Caki2 (cell line): ENCODE measurements around the gene AGBL1. TPM values are rescaled to one million over a fixed set of nuclear protein-coding genes. Genes with fewer than 3 reads are reported as not detected.
"Not testable (repeated sequence)": the region's sequence is repeated elsewhere in the genome, so short reads cannot be mapped to it uniquely, and the experiment has no call there.

Experiments
- DNase-seq: peaks from one replicate; pipeline ENCODE4 v3.0.0-alpha.2; 2015; ENCODE audit warnings: low read depth
- in situ Hi-C: cut with HindIII; loops from 2 replicates; pipeline ENCODE4 v1.10.0; 2016; ENCODE audit warnings: low sequenced_read_pairs, low pct_unique_long_range_greater_than_20kb, mixed read lengths
- total RNA-seq: library from RNA; depleted of rRNA; stranded (reverse); fragments of >200 nt; shearing (Covaris generic); gene quantifications from 2 replicates; pipeline ENCODE4 v1.2.3, GENCODE V29; 2014; ENCODE audit warnings: low replicate concordance

The AGBL1 gene
- total RNA-seq, 1 experiment from 2014 or later, result not detected

- in situ Hi-C loops, result no loop called here
- DNase-seq, result no peak
Observed at GRCh38 chr15:86935841-86936240, 856.2 kb downstream of the AGBL1 start.

GRCh38 chr15:86942285-86942684, 862.6 kb downstream of the AGBL1 start:
- in situ Hi-C loops, result no loop called here
- DNase-seq, result no peak

GRCh38 chr15:86948719-86949118, 869.0 kb downstream of the AGBL1 start:
- no peak for DNase-seq
- in situ Hi-C loops, result no loop called here

- in situ Hi-C loops, result no loop called here
- no peak for DNase-seq
Observed at GRCh38 chr15:86959254-86959653, 879.6 kb downstream of the AGBL1 start.

GRCh38 chr15:86961669-86962068, 882.0 kb downstream of the AGBL1 start:
- in situ Hi-C loops, result no loop called here
- DNase-seq, result no peak

- in situ Hi-C loops, result no loop called here
- no peak for DNase-seq
Observed at GRCh38 chr15:86964271-86964670, 884.6 kb downstream of the AGBL1 start.

GRCh38 chr15:86968244-86968643, 888.6 kb downstream of the AGBL1 start:
- in situ Hi-C loops, result no loop called here

GRCh38 chr15:86969364-86969763, 889.7 kb downstream of the AGBL1 start:
- in situ Hi-C loops, result no loop called here
- DNase-seq, result no peak

More at GRCh38 chr15:86968244-86968643, 888.6 kb downstream of the AGBL1 start:
- no peak for DNase-seq

GRCh38 chr15:86973284-86973844, 893.7 kb downstream of the AGBL1 start:
- in situ Hi-C loops, result no loop called here
- DNase-seq, result no peak

- in situ Hi-C loops, result no loop called here
- no peak for DNase-seq
Observed at GRCh38 chr15:86988033-86988432, 908.4 kb downstream of the AGBL1 start.

- in situ Hi-C loops, result no loop called here
- no peak for DNase-seq
Observed at GRCh38 chr15:87021751-87022150, 942.1 kb downstream of the AGBL1 start.

- in situ Hi-C loops, result no loop called here
- DNase-seq, result no peak
Observed at GRCh38 chr15:87031540-87032230, 952.0 kb downstream of the AGBL1 start.

GRCh38 chr15:87032295-87032694, 952.6 kb downstream of the AGBL1 start:
- in situ Hi-C loops, result no loop called here
- no peak for DNase-seq

GRCh38 chr15:87033056-87033455, 953.4 kb downstream of the AGBL1 start:
- in situ Hi-C loops, result no loop called here

GRCh38 chr15:87034886-87035285, 955.2 kb downstream of the AGBL1 start:
- no peak for DNase-seq
- in situ Hi-C loops, result no loop called here

More at GRCh38 chr15:87033056-87033455, 953.4 kb downstream of the AGBL1 start:
- no peak for DNase-seq

- DNase-seq, result no peak
Observed at GRCh38 chr15:87038404-87038803, 958.7 kb downstream of the AGBL1 start.

GRCh38 chr15:87042619-87043018, 962.9 kb downstream of the AGBL1 start:
- in situ Hi-C loops, DNase-seq: not testable (repeated sequence)

More at GRCh38 chr15:87038404-87038803, 958.7 kb downstream of the AGBL1 start:
- in situ Hi-C loops, result no loop called here

GRCh38 chr15:87045746-87046145, 966.1 kb downstream of the AGBL1 start:
- in situ Hi-C loops, result no loop called here

GRCh38 chr15:87047203-87047965, 967.7 kb downstream of the AGBL1 start:
- in situ Hi-C loops, result no loop called here
- no peak for DNase-seq

More at GRCh38 chr15:87045746-87046145, 966.1 kb downstream of the AGBL1 start:
- DNase-seq, result no peak
